ENCODE data around the gene VWA8.

DNA sequence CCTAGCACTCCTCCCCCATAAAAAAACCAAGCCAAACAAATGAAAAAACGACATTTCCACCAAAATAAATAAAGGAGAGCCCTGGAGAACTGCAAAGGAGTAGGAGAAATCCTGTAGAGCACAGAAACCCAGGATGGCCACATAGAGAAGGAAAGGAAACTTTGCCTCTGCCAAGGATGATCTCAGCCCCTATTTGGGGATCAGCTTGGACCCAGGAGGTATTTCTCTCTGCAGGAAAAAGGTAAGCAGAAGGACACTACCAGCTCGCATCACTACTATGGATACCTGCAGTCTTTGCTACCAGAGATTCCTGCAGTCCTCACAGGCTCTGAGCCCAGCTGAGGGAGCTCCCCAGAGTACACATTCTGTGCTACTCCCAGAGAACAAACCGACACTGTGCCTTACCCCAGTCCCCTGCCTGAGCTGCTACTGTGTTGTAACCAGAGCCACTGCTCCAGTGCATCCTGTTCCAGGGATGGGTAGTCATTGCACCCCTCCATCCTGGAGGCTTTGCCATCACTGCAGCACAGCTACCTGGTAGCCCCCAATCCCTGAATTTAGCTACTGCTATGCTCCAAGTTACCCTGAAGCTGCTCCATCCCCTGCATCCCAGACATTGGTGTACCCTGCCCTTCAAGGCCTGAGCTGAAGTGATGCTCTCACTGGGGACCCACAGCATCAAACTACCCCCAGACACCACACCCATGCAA lies 41.7 kb downstream of the VWA8 start:
- TF ChIP-seq EP300 (IDR thresholded peaks at IDR 0.05; ENCODE audit: borderline replicate concordance in 1 of 2, low read depth in 2 of 2, low read length in 2 of 2) (no peak), ASH2L (IDR thresholded peaks at IDR 0.05; ENCODE audit: low read length) (no peak), SIN3A (conservative IDR thresholded peaks at IDR 0.05 in 1 of 2, IDR thresholded peaks at IDR 0.05 in 1 of 2; ENCODE audit: low read depth in 1 of 2, low read length in 2 of 2) (no peak)
